Astrocyte (in vitro differentiated cells and primary cell): Measurements from ENCODE around the gene ZKSCAN3.

Experiments
- EZH2 ChIP-seq: IDR thresholded peaks from 2 replicates; pipeline ENCODE4 v1.6.1; 2012; ENCODE audit warnings: mild to moderate bottlenecking, low read length, inconsistent platforms; ENCODE audit not compliant: insufficient read depth
- TF ChIP-seq, protein P1 (sequence below): IDR thresholded peaks from 2 replicates; pipeline ENCODE4 v1.5.1; 2011; ENCODE audit warnings: low read depth, mild to moderate bottlenecking, inconsistent platforms, low read length, moderate library complexity; ENCODE audit not compliant: insufficient read depth

DNA sequence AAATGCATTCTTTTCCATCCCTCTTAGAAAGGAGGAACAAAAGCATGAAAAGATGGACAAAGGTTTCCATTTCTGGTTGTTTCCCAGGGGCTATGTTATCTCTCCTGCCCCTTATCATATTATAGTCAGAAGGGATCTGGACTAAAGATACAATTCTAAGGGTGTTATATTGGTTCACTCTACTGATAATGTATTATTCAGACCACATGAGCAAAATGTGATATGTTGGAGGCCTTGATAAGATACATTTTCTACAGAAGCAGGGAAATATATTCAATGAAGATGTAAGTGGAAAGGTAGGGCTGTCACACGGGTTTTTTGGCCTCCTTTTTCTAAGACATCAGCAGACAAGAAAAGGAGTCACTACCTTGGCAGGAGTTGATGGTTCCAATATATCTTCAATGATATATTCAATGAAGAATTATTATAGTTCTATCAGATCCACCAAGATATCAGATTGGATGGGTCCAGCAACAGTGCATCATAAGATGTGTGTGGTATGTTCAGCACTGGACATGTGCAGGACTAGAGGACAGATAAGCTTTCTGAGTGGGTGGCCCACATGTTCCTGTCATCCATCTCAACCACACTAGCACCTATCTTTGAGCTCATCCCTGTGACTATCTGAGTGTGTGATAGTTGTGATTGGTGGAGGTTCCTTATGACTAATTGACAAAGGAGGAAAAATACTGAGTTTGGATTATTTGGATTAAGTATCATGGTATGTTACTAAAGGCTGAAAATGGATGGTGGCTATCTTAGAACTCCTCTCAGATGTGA, 5.7 kb upstream of the ZKSCAN3 start:
- TF ChIP-seq, protein P1, sequence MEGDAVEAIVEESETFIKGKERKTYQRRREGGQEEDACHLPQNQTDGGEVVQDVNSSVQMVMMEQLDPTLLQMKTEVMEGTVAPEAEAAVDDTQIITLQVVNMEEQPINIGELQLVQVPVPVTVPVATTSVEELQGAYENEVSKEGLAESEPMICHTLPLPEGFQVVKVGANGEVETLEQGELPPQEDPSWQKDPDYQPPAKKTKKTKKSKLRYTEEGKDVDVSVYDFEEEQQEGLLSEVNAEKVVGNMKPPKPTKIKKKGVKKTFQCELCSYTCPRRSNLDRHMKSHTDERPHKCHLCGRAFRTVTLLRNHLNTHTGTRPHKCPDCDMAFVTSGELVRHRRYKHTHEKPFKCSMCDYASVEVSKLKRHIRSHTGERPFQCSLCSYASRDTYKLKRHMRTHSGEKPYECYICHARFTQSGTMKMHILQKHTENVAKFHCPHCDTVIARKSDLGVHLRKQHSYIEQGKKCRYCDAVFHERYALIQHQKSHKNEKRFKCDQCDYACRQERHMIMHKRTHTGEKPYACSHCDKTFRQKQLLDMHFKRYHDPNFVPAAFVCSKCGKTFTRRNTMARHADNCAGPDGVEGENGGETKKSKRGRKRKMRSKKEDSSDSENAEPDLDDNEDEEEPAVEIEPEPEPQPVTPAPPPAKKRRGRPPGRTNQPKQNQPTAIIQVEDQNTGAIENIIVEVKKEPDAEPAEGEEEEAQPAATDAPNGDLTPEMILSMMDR = no peak
- TF ChIP-seq EZH2 = no peak
